NCI-H524 treated with DMSO at 0.1 percent for 48 hours (cell line): ENCODE results near the gene CSNK1A1L.
A peak's percentile ranks its signal among the peaks of the same experiment; 100 is the strongest.

Source experiments
- DNase-seq: peaks from one replicate; lab custom pipeline; 2025; lab: John Stamatoyannopoulos, UW

The CSNK1A1L gene

DNA sequence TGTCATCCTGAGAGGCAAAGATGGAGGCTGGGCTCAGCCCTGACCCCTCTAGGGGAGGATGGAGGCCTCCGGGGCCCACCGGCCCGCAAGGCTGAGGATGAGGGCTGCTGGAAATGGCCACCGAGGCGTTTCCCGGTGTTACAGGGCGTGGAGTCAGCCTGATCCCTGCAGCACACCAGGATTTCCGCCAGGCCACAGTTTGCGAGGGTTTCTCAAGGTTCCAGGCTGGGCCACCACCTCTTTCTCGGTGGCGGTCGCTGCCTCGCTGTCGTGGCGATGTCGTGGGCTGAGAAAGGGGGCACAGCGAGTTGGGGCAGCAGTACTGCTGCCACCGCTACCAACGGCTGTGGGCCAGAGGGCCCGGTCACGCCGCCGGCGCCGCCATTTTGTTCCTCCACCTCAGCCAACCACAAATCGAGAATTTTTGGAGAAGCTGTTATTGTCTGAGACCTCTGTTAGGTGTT is at the start of gene CSNK1A1L:
CSNK1A1L (minus strand) TSS at position 414 of the 464 bp plus-strand sequence; CDS start at position 6, 408 bp downstream.
- no peak for DNase-seq

DNA sequence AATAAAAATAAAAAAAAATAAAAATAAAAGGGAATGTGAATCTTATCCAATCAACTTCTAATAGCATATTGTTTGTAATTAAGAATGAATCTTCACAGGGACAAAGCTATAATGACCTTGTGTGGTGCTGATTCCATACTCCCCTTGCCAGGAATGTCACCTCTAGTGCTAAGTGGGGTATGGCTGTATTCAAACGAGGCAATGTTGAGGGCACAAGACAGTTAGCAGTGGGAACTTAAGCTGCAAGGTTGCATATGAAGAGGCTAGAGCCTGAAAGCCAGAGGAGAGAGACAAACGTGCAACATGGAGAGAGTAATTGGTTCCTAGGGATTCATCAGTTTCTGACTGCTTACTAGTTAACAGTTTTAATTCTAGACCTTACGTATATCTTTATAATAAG is 43.9 kb upstream of the CSNK1A1L start:
- no peak for DNase-seq

DNA sequence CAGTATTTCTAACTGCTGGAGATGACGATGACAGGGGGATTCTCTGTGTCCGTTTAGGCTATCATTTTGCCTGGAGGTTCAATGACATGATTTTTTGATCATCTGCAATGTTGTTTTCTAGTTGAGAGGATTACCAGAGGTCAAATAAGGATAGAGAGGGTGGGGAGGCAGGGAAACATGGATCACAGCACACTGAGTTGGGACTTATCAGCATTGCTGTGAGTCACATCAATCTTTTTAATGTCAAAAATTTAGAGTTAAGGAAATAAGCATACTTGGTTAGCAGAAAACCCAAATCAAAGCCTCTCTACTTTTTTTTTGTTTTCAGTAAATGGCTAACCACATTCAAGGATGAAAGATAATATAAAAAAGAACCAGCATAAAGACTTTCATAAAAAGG is 43.0 kb upstream of the CSNK1A1L start:
- peak; percentile 1 for DNase-seq

DNA sequence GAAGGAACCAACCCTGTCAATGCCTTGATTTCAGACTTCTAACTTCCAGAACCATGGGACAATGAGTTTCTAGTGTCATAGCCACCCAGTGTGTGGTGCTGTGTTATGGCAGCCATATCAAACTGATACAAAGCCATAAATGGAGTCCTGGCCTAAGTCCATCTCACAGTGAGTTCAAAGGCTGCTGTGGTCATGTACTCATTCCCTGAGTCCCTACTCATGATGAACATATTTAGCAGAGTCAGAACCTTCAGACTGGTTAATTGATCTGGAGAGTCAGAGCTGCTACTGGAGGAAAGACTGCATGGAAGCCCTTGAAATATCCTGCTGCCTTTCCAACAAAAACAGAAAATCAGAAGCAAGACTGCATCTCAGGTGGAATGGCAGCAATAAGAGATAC is 39.2 kb upstream of the CSNK1A1L start:
- DNase-seq, result no peak

DNA sequence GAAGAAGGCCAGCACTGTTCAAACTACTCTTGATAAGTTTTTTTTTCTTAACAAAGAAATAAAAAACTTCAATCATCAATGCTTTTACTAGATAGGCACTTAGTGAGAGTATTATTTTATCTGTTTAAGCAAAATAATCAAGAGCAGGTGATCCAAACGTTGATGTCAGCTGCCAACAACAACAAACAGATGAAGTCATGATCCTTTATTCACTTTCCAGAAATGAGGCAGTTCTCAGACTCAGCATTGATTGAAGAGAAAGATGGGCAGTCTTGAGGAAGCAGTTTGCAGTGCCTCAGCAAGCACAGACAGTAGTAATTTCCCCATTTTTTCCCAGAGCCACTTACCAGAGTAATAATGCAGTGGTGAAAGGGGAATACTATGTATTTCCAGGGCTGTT is 38.4 kb upstream of the CSNK1A1L start:
- DNase-seq, result no peak

DNA sequence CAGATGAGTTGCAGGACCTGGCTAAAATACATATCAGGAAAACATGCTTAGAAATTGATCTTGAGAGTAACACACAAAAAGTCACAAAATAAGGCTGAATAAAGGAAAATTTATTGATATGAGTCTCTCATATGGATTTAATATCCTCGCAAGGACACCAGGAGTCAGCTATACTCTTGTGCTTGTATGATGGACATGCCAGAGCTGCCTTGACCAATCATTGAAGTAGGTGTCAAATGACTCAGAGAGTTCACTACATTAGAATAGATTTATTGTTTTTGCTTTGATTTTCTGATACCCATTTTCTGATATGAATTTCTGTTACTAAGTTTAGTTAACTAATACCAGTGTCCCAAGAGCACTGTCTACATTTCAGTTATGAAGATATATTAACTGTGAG is 37.4 kb upstream of the CSNK1A1L start:
- DNase-seq, result no peak

DNA sequence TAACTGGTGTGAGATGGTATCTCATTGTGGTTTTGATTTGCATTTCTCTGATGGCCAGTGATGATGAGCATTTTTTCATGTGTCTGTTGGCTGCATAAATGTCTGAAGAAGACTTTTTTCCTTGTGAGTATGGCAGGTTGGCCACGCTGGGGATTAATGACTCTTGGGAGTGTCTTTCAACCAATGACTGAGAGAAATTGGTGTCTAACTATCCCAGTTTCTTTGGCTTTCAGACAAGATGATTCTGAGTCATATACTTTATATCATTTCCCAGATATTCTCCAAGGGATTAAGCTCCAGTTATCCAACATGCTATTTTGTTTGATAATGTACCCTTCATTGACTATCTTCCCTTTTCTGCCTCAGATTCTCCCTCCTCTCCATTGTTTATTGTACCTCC is 35.5 kb upstream of the CSNK1A1L start:
- no peak for DNase-seq

DNA sequence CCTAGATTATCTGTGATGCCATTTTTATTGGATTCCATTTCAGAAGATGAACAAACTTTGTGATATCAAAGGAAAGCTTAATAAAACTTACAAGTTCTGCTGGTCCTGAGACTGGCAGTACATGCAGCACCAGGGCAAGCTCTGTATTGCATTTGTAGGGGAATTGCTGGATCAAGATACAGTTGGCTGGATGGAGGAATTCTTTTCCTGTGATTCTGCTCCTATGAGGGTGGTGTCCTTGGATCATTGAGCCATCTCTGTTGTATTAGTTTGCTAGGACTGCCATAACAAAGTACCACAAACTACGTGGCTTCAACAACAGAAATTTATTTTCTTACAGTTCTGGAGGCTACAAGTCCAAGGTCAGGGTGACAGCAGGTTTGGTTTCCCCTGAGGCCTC is 33.9 kb upstream of the CSNK1A1L start:
- DNase-seq, result no peak

DNA sequence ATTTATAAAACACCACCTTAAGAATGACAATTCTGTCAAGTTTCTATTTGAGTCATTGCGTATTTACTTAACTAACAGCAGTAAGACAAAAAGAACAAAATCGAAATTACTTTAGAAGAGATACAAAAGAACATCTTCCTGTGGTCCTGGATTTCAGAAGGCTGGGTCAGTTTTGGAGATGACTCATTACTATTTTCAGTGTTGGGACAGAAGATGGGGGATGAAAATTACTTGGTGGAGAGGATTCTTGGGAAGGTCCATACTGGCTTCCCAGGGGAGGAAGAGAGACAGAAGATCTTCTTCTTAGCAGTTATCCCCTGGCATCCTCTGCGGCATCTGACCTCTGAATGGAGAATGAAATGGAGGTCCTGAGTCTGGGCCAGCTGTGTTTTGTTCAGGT is 33.5 kb upstream of the CSNK1A1L start:
- no peak for DNase-seq

DNA sequence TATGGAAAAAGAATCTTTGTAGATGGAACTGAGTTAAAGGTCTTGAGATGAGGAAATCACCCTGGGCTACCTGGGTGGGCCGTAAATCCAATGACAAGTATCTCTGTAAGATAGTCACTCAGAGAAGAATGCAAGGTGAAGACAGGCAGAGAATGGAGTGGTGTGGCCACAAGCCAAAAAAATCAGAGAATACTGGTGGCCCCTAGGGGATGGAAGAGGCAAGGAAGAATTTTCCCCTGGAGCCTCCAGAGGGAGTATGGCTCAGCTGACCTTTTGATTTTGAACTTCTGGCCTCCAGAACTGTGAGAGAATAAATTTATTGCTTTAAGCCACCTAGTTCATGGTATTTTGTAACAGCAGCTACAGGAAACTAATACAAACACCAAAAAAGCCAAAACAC is 32.7 kb upstream of the CSNK1A1L start:
- no peak for DNase-seq

DNA sequence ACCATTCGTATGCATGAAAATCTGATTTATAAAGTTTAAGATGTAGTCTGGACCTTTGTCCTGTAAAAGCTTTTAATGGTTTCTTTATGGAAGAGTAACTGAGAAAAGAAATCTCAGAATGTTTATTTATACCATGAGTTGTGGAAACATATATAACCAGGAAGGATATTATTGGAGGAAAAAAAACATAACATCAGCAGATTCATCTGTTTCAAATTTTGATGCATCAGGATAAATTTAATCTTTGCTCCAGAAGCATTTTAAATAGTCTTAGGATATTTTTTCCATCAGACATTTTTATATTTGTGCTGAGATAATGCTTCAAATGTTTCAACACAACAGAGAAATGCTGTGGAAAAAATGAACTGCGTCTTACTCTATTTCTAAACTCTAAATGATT is 31.2 kb upstream of the CSNK1A1L start:
- no peak for DNase-seq

DNA sequence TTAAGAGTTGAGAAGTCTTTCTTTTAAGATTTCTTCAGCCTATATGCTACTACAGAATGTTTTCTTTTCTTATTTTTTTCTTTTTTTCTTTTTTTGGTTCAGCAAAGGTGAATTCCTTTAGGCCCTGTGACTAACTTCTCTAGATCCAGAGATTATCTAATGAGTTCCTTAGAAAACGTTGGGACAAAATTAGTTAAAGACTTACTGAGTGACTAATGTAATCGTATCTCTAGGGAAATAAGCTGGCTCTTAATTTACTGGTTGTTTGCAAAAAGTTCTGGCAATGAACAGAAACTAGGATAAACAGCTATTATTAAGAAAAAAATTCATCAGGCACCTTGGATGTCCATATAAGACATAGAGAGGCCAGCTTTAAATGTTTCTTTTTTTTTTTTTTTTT is 30.7 kb upstream of the CSNK1A1L start:
- no peak for DNase-seq

DNA sequence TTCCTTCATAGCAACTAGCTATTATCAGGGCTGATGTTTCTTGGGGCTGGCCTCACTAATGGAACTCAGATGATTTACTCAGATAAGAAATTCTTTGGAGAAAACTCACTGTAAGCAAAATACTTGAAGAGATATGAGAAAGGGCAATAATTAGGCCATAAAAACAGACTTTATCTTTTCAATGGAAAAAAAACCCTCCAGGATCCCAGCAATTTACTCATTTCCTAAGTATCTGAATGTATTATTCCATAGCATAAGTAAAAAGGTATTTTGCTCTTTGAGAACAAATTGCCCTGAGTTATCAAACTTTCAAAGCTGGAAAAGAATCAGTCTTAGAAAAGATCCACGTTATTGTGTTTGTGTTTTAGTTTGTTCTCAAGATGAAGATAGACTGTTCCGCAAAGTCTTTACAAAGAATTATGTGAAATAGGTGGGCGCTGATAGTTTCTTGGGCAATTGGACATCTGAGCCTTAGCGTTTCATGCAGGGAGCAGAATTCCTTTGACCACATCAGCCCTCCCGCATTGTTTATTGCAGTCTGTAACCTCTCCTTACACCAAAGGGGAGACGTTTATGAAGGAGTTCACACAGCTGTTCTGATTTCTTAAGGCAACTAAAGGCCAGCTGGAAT is 29.1 kb upstream of the CSNK1A1L start:
- DNase-seq, result no peak

DNA sequence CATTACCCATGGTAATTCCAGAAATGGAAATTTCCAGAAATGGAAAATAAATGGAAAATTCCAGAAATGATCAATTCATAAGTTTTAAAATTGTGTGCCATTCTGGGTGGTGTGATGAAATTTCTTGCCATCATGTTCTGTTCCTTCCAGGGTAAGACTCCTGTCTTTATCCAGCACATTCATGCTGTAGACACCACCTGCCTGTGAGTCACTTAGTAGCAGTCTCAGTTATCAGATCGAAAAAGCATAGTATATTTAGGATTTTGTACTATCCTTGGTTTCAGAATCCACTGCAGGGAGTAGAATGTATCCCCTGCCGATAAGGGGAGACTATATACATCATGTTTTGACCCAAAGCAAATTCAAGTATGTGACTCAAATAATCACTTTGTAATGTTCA is 26.7 kb upstream of the CSNK1A1L start:
- no peak for DNase-seq

DNA sequence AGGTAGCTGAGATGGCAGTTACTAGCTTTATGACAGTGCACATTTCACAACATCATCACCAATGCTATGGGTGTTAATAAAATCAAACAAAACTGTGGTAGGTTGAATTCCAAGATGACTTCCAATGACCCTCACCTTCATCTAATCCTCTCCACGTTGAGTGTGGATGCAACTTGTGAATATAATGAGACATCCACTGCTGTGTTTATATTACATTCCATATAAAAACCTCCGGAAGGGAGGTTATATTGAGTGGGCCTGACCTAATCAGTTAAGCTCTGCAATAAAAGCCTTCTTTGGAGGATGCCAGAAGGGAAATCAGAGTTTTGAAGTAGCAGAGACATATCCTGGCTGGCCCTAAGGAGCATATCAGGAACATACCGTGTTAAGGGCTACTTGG is 25.6 kb upstream of the CSNK1A1L start:
- no peak for DNase-seq

DNA sequence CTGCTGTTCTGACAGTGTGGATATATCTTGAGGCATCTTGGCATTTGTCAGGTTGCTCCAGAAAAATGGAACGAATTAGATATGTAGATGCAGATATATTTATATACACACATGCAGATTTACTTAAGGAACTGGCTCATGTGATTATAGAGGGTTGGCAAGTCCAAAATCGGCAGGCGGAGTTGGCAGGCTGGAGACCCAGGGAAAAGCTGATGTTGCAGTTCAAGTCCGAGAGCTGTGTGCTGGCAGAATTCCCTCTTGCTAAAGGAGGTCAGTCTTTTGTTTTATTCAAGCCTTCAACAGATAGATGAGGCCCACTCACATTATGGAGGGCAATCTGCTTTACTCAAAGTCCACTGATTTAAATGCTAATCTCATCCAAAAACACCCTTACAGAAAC is 24.4 kb upstream of the CSNK1A1L start:
- no peak for DNase-seq

DNA sequence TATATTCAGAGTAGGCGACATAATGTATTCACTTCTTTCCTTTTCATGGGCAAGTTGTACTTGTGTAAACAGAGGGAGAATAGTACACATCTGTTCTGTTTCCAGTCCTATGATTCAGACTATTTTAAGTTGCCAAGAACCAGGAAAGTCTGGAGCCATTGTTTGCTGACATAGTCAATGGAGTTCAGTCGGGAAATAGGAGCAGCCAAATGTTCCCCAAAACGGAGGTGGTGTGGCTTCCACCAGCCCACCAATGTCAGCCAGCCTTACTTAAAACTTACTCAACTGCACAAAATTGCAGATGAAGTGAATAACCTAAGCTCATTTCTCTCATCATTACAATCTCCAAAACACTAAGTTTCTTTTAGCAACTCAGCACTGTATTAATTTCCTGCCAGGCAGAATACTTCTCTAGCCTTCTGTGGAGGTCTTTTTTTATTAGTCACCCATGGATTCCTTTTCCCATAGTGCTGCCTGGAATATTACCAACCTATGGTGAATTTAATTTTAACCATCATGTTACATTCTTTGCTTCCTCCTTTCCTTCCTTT is 22.3 kb upstream of the CSNK1A1L start:
- no peak for DNase-seq

DNA sequence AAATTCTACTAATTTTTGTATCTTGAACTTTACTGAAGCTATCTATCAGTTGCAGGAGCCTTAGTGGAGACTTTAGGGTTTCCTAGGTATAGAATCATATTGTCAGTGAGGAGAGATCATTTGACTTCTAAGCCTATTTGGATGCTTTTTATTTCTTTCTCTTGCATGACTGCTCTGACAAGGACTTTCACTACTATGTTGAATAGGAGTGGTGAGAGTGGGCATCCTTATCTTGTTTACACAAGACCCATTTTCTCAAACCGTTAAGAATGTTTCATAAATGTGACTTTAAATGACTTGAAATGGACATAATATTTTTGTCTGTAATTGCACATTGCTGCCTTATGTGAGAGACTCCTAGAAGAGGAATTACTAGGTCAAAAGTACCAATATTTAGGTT is 17.9 kb upstream of the CSNK1A1L start:
- no peak for DNase-seq

DNA sequence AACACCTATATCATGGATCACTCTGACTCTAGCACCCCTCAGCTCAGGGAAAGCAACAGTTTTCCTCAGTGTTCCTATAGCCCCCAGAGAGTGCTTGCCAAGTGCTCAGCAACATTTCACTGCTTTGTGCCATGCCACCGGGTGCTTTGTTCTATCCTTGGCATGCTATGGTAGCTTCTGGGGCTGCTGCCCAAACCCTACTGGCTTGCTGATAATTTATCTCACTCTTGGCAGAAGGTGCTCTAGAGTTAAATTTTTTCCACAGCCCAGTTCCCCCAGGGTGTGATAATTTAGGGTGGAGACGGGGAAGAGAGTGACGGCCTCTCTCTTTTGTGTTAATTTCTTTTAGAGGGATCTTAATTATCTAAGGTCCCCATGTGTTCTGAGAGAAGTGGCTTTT is 12.6 kb upstream of the CSNK1A1L start:
- no peak for DNase-seq

DNA sequence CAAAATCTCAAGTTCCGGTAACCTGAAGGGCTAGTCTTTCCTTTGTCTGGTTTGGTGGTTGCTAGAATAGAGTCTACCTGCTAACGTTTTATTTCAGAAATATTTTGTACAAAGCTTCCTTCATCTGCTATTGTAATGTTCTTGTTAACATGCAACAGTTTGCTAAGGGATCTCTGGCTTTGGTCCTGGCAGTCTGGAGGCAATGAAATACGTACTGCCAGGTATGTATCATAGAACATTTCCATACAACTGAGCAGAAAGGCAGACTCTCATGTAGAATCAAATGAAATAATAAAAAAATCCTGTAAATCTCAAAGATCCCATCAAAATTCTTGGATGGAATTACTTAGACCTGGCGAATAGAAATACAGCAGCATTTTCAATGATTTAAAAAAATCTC is 8.8 kb upstream of the CSNK1A1L start:
- DNase-seq, result no peak

DNA sequence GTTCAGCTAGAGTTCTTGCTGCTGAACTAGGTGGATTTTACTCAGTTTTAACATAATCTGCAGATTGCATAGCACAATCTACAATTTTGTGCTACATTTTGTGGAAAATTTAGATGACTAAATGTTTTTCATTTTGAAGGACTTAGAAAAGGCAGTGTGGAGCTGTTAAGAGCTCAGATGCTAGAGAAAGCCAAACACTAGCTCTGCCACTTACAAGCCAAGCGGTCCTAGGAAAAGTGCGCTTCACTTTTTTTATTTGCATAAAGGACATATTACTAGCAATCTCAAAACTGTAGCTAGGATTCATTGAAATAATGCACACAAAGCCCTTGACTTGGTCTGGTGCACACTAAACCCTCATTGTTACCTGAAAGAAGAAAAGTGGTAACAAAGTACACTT is 8.1 kb upstream of the CSNK1A1L start:
- DNase-seq, result no peak

DNA sequence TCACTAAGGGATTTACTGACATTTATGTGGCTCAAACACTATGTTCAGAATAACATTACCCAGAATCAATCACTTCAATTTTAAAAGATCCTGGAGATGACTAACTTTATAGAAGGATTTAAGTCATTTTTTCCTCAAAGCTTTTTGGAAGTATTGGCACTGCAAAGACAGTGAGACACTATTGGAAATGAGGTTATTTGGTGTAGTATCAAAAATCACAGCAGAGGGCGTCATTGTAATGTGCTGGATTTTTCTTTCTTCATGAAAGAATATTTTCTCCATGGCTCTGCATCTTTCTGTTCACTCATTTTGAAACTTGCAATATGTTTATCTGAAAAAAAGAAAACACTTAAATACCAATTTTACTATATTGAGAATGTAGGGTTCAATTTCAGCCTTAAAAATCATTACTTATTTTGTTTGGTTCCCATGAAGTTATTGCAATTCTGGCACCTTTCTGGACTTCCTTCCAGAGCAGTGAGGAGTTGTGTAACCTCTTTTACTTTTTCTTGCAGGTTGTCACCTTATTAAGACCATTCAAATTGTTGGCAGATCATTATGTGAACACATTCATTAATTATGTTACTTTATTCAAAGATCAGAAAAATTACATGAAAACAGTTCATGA is 3.7 kb upstream of the CSNK1A1L start:
- no peak for DNase-seq

DNA sequence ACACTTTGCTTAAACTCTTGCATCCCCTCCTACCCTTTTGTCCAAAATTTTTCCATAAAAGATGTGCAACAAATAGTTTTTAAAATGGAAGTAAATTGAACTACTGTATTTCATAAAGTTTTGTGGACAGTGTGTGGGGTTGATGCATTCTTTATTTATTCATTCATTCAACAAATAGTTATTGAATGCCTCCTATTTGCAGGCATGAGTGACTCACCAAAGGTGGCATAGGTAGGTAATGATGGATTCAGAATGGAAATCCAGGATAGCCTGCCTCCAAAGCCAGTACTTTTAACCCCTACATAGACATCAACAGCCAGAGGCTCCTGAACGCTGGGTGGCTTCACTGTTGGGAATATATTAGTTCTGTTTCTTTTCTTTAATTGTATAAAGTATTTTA is 2.4 kb upstream of the CSNK1A1L start:
- DNase-seq, result no peak

DNA sequence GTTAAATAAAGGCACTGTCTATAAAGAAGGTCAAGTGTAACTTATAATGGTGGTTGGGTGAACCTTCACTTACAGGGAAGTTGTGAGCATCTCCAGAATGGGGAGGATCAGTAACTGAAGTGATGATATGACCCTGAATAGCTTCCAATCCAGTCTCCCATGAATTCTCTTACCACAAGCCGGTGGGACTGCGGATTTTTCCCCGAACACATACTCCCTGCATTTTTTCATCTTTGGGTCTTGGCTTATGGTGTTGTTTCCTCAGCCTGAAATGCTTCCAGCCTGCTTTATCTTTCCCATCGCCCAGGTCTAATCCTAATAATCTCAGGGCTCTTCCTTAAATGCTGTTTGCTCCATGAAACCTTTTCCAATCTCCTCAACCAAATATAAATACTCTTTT is 2.0 kb upstream of the CSNK1A1L start:
- DNase-seq, result no peak
